ENCODE data around the gene DMTF1.
"Not testable (repeated sequence)": the region's sequence is repeated elsewhere in the genome, so short reads cannot be mapped to it uniquely, and the experiment has no call there.

DMTF1 gene

GRCh38 chr7:87202705-87203104 lies 50.5 kb downstream of the DMTF1 start:
- DNase-seq, result no peak

- not testable (repeated sequence) for DNase-seq
Measured at GRCh38 chr7:87203929-87204328, 51.7 kb downstream of the DMTF1 start.

GRCh38 chr7:87204933-87205332 lies 52.7 kb downstream of the DMTF1 start:
- no peak for DNase-seq

- not testable (repeated sequence) for DNase-seq
Measured at GRCh38 chr7:87205701-87206100, 53.4 kb downstream of the DMTF1 start.

GRCh38 chr7:87206361-87206760 lies 54.1 kb downstream of the DMTF1 start:
- DNase-seq, result no peak

- DNase-seq, result no peak
Measured at GRCh38 chr7:87209295-87209924, 57.2 kb downstream of the DMTF1 start.

GRCh38 chr7:87210506-87210905 lies 58.3 kb downstream of the DMTF1 start:
- no peak for DNase-seq

GRCh38 chr7:87212498-87212897 lies 60.2 kb downstream of the DMTF1 start:
- DNase-seq, result no peak

- no peak for DNase-seq
Measured at GRCh38 chr7:87213252-87213651, 61.0 kb downstream of the DMTF1 start.

GRCh38 chr7:87213811-87214210 lies 61.6 kb downstream of the DMTF1 start:
- no peak for DNase-seq

- DNase-seq, result no peak
Measured at GRCh38 chr7:87215046-87215445, 62.8 kb downstream of the DMTF1 start.

GRCh38 chr7:87216701-87217508 lies 64.7 kb downstream of the DMTF1 start:
- DNase-seq, result no peak

GRCh38 chr7:87217983-87218653 lies 65.9 kb downstream of the DMTF1 start:
- no peak for DNase-seq

- no peak for DNase-seq
Measured at GRCh38 chr7:87218796-87219544, 66.7 kb downstream of the DMTF1 start.

- peak in 1 of 2 experiments; percentile 47 for DNase-seq
Measured at GRCh38 chr7:87219545-87220025, 67.3 kb downstream of the DMTF1 start, which contains the start of gene TMEM243. Gene TMEM243 (minus strand): TSS chr7:87219732. CDS start chr7:87219503, 229 bp downstream.

- peak; percentile 87 to 94 for DNase-seq
Measured at GRCh38 chr7:87220026-87220733, 67.9 kb downstream of the DMTF1 start.

- peak in 1 of 2 experiments; percentile 58 for DNase-seq
Measured at GRCh38 chr7:87220734-87221215, 68.5 kb downstream of the DMTF1 start.

- DNase-seq, result no peak
Measured at GRCh38 chr7:87223666-87224065, 71.4 kb downstream of the DMTF1 start.

- no peak for DNase-seq
Measured at GRCh38 chr7:87225696-87226095, 73.4 kb downstream of the DMTF1 start.

GRCh38 chr7:87226495-87226894 lies 74.2 kb downstream of the DMTF1 start:
- DNase-seq, result no peak

- peak in 1 of 2 experiments; percentile 48 for DNase-seq
Measured at GRCh38 chr7:87231258-87231657, 79.0 kb downstream of the DMTF1 start.

GRCh38 chr7:87231711-87232110 lies 79.5 kb downstream of the DMTF1 start:
- peak; percentile 73 to 85 for DNase-seq

All from NCI-H524 (cell line).